GM12878 (cell line): ENCODE data around the gene CS. TPM values are rescaled to one million over a fixed set of nuclear protein-coding genes. Genes with fewer than 3 reads are reported as not detected.
A peak's percentile ranks its signal among the peaks of the same experiment; 100 is the strongest.

Experiments
- BCL3 ChIP-seq: IDR thresholded peaks from 2 replicates; pipeline ENCODE4 v1.6.1; 2011; ENCODE audit warnings: borderline replicate concordance, low read depth, mild to moderate bottlenecking, moderate library complexity, low read length; ENCODE audit not compliant: insufficient read depth, poor library complexity, severe bottlenecking
- CREB1 ChIP-seq: IDR thresholded peaks from 2 replicates; pipeline ENCODE4 v1.6.1; 2012; ENCODE audit warnings: low read depth, mild to moderate bottlenecking, inconsistent platforms
- CREM ChIP-seq: IDR thresholded peaks from 2 replicates; pipeline ENCODE4 v1.6.1; 2014; ENCODE audit warnings: antibody characterized with exemption, low read depth
- CTCF ChIP-seq, 3 experiments: IDR thresholded peaks in 2 of 3; conservative IDR thresholded peaks in 1 of 3; 2 replicates each; pipeline ENCODE4 v1.5.1; 2011; ENCODE audit warnings: low read depth in 3 of 3, low read length in 3 of 3, mild to moderate bottlenecking in 3 of 3, control low read depth in 2 of 3, moderate library complexity in 2 of 3, inconsistent platforms in 1 of 3, mixed read lengths in 1 of 3; ENCODE audit not compliant: control insufficient read depth in 2 of 3, insufficient read depth in 1 of 3; ENCODE audit errors: extremely low read depth in 1 of 3
- EP300 ChIP-seq, 2 experiments: fragments of 150-350 bp in 1 of 2; IDR thresholded peaks; 2 replicates each; pipeline ENCODE4 v1.6.1; 2011 to 2012; ENCODE audit warnings: low read depth in 2 of 2, low read length in 2 of 2, borderline replicate concordance in 1 of 2, improper control_type of control experiment in 1 of 2, inconsistent platforms in 1 of 2; ENCODE audit not compliant: control insufficient read depth in 1 of 2
- EZH2 ChIP-seq: IDR thresholded peaks from 2 replicates; pipeline ENCODE4 v1.6.1; 2012; ENCODE audit warnings: low read depth, mild to moderate bottlenecking, control low read depth, inconsistent platforms, low read length, borderline replicate concordance; ENCODE audit not compliant: control insufficient read depth
- GABPA ChIP-seq: IDR thresholded peaks from 2 replicates; pipeline ENCODE4 v1.6.1; 2014; ENCODE audit warnings: antibody characterized with exemption, low read depth, mild to moderate bottlenecking, inconsistent platforms
- IRF4 ChIP-seq: IDR thresholded peaks from 2 replicates; pipeline ENCODE4 v1.6.1; 2011; ENCODE audit warnings: low read depth, low read length
- JUND ChIP-seq: IDR thresholded peaks from 2 replicates; pipeline ENCODE4 v1.6.1; 2012; ENCODE audit warnings: low read depth, mild to moderate bottlenecking, low read length, improper control_type of control experiment, moderate library complexity
- MEF2A ChIP-seq: IDR thresholded peaks from 2 replicates; pipeline ENCODE4 v1.6.1; 2011; ENCODE audit warnings: low read depth, mild to moderate bottlenecking, low read length, moderate library complexity; ENCODE audit not compliant: insufficient read depth
- MEF2B ChIP-seq: fragments of 450-650 bp; IDR thresholded peaks from 2 replicates; pipeline ENCODE4 v1.6.1; 2018; ENCODE audit warnings: mild to moderate bottlenecking, moderate library complexity; ENCODE audit not compliant: partially characterized antibody, poor library complexity, severe bottlenecking
- MLLT1 ChIP-seq: fragments of 450-650 bp; IDR thresholded peaks from 2 replicates; pipeline ENCODE4 v1.6.1; 2016; ENCODE audit warnings: mild to moderate bottlenecking
- MYB ChIP-seq: fragments of 150-350 bp; IDR thresholded peaks from 2 replicates; pipeline ENCODE4 v1.6.1; 2014; ENCODE audit warnings: mild to moderate bottlenecking, low read depth, low read length, borderline replicate concordance
- NFYA ChIP-seq: IDR thresholded peaks from 2 replicates; pipeline ENCODE4 v1.6.1; 2011; ENCODE audit warnings: low read depth, mild to moderate bottlenecking, low read length, improper control_type of control experiment, borderline replicate concordance
- RB1 ChIP-seq: fragments of 450-650 bp; formaldehyde crosslinking; IDR thresholded peaks from 2 replicates; pipeline ENCODE4 v1.6.1; 2017; ENCODE audit warnings: mild to moderate bottlenecking, borderline replicate concordance
- RELA ChIP-seq: fragments of 450-650 bp; IDR thresholded peaks from 2 replicates; pipeline ENCODE4 v1.8.0; 2014; ENCODE audit warnings: borderline replicate concordance; ENCODE audit not compliant: partially characterized antibody
- RFX5 ChIP-seq: IDR thresholded peaks from 2 replicates; pipeline ENCODE4 v1.6.1; 2011; ENCODE audit warnings: low read depth, low read length, improper control_type of control experiment
- SMAD1 ChIP-seq: fragments of 450-650 bp; IDR thresholded peaks from 2 replicates; pipeline ENCODE4 v1.6.1; 2018; ENCODE audit warnings: mild to moderate bottlenecking, low read depth; ENCODE audit not compliant: partially characterized antibody
- SP1 ChIP-seq: IDR thresholded peaks from one replicate; pipeline ENCODE4 v1.6.1; 2011; ENCODE audit warnings: low read depth, low read length
- SRF ChIP-seq, 2 experiments: IDR thresholded peaks; 2 replicates each; pipeline ENCODE4 v1.6.1; 2011; ENCODE audit warnings: low read depth in 2 of 2, low read length in 2 of 2, mild to moderate bottlenecking in 1 of 2, moderate library complexity in 1 of 2
- STAT1 ChIP-seq: fragments of 450-650 bp; conservative IDR thresholded peaks from 2 replicates; pipeline ENCODE4 v1.6.1; 2014; ENCODE audit warnings: antibody characterized with exemption, mild to moderate bottlenecking
- TAF1 ChIP-seq: IDR thresholded peaks from 2 replicates; pipeline ENCODE4 v1.6.1; 2011; ENCODE audit warnings: mild to moderate bottlenecking, low read depth, low read length, borderline replicate concordance
- TCF12 ChIP-seq: IDR thresholded peaks from 2 replicates; pipeline ENCODE4 v1.6.1; 2011; ENCODE audit warnings: low read depth, mild to moderate bottlenecking, low read length
- TCF3 ChIP-seq: IDR thresholded peaks from 2 replicates; pipeline ENCODE4 v1.6.1; 2012; ENCODE audit warnings: low read depth, mild to moderate bottlenecking, low read length, borderline replicate concordance; ENCODE audit not compliant: insufficient read depth
- ZNF622 ChIP-seq: fragments of 450-650 bp; IDR thresholded peaks from 2 replicates; pipeline ENCODE4 v1.6.1; 2017; ENCODE audit warnings: mild to moderate bottlenecking, inconsistent platforms
- polyA plus RNA-seq, 11 experiments: library from polyadenylated mRNA; depleted of rRNA in 4 of 11; unstranded in 6 of 11; stranded (reverse) in 5 of 11; fragments of >200 nt; fragmentation: Nextera tagmentation in 4 of 11; fragmentation: Illumina TruSeq in 1 of 11; extraction: Ambion mirVana in 4 of 11; extraction: Trizol in 1 of 11; gene quantifications; 1 replicate in 1 of 11; 2 replicates in 10 of 11; pipeline versions ENCODE4 v1.2.1 to v1.2.3, GENCODE V29; 2011 to 2016; ENCODE audit warnings: inconsistent platforms in 2 of 11, missing spikeins in 2 of 11, low read depth in 1 of 11
- total RNA-seq, 4 experiments: library from RNA; depleted of rRNA in 3 of 4; stranded (reverse); fragments of >200 nt in 3 of 4; fragmentation: Illumina TruSeq in 1 of 4; extraction: Trizol in 1 of 4; gene quantifications; 2 replicates each; pipeline versions ENCODE4 v1.2.1 to v1.2.3, GENCODE V29; 2013 to 2021

The CS gene
- total and polyA plus RNA-seq, 10 of the 15 experiments (the other 5 are each of a cell fraction or from before 2014, with no cell fraction given), result 64.9 to 276 (median 139) TPM

GRCh38 chr12:56299853-56300643 is at the start of gene CS (continued):
- TF ChIP-seq EP300 (IDR thresholded peaks at IDR 0.05; ENCODE audit: borderline replicate concordance in 1 of 2, control insufficient read depth in 1 of 2, low read depth in 2 of 2, low read length in 2 of 2), result no peak
- TF ChIP-seq CREB1, result peak; percentile 35
- TF ChIP-seq STAT1, result no peak; the same call in 1 of the 2 replicates
- no peak for TF ChIP-seq MLLT1
- no peak for TF ChIP-seq EZH2
- TF ChIP-seq MYB, result 0 out of 2 replicates have a peak, but pooled peaks have one; percentile 8
- TF ChIP-seq RELA, result peak; percentile 65
- 0 out of 2 replicates have a peak, but pooled peaks have one; percentile 40 for TF ChIP-seq MEF2A
- TF ChIP-seq TCF12, result 0 out of 2 replicates have a peak, but pooled peaks have one; percentile 9
- TF ChIP-seq GABPA, result peak; percentile 64; the same call in 1 of the 2 replicates
- peak; percentile 81 for TF ChIP-seq SP1
- TF ChIP-seq JUND, result no peak
- no peak for TF ChIP-seq IRF4
- TF ChIP-seq ZNF622, result no peak
- TF ChIP-seq SRF (IDR thresholded peaks at IDR 0.05; ENCODE audit: low read depth in 2 of 2, low read length in 2 of 2), result peak; percentile 90 to 95
- peak; percentile 77 for TF ChIP-seq MEF2B
- no peak for TF ChIP-seq RFX5
- peak; percentile 48; the same call in 1 of the 2 replicates for TF ChIP-seq RB1
- no peak for TF ChIP-seq CTCF (IDR thresholded peaks at IDR 0.05 in 2 of 3, conservative IDR thresholded peaks at IDR 0.05 in 1 of 3; ENCODE audit: control insufficient read depth in 2 of 3, extremely low read depth in 1 of 3, insufficient read depth in 1 of 3, low read depth in 3 of 3, low read length in 3 of 3)
- TF ChIP-seq TCF3, result 0 out of 2 replicates have a peak, but pooled peaks have one; percentile 16
- no peak; the same call in 1 of the 2 replicates for TF ChIP-seq NFYA
- TF ChIP-seq SMAD1, result peak; percentile 92
- no peak for TF ChIP-seq CREM
- peak; percentile 77 for TF ChIP-seq TAF1
- no peak for TF ChIP-seq BCL3
